Rectal smooth muscle tissue (tissue), 1 donor: Measurements from ENCODE around the gene DCP2.

Experiments
- H3K27ac ChIP-seq: one replicate; pipeline ENCODE4 v1.7.0; 2013; ENCODE audit warnings: low read depth, low read length, inconsistent platforms
- H3K27me3 ChIP-seq: one replicate; pipeline ENCODE4 v1.7.0; 2013; ENCODE audit warnings: low read length; ENCODE audit not compliant: control insufficient read depth, insufficient read depth
- H3K36me3 ChIP-seq: one replicate; pipeline ENCODE4 v1.7.0; 2013; ENCODE audit warnings: low read length; ENCODE audit not compliant: control insufficient read depth, insufficient read depth
- H3K4me1 ChIP-seq: one replicate; pipeline ENCODE4 v1.7.0; 2013; ENCODE audit warnings: low read length; ENCODE audit not compliant: control insufficient read depth, insufficient read depth
- H3K4me3 ChIP-seq: one replicate; pipeline ENCODE4 v1.7.0; 2013; ENCODE audit warnings: low read length
- H3K9ac ChIP-seq: one replicate; pipeline ENCODE4 v1.7.0; 2013; ENCODE audit warnings: low read length

The DCP2 gene

DNA sequence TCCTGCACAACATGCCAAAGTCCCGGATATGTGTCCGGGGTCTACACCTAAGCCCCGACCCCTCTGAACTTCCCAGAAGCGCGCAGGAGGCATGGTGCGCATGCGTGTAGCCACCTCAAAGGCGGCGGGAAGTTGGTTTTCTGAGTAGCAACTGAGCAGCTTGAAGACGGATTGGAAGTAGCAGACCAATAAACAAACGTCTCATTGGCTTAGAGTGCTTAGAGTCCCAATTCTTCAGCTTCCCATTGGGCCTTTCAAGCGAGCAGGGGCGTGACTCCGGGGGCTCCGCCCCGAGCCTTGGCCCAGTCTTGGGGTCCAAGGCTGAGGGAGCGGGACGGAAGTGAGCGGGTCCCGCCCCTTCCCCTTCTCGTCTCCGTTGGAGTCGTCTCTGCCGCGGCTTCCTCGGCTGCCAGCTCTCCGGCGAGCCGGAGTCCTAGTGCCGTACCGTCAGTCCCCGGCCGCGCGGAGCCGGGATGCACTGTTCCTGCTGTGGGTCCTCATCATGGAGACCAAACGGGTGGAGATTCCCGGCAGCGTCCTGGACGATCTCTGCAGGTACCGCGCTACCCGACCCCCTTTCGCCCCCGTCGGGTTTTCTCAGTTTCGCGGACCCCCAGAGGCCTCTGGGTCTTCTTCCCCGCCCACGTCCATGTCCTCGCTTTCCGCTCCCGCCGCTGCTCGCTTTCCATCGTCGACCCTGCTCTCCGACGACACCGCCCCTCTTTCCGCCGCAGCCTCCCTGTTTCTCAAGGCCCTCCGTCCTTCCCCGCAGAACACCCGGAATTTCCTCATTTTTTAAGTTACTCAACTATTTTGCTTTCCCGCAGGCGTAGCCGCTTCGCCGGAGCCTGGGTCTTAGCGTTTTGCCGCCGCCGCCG lies at the start of gene DCP2:
TSS of gene DCP2 (plus strand) at position 367 of the 878 bp plus-strand sequence. CDS start at position 503, 136 bp downstream.
- Histone ChIP-seq H3K27ac (peak within 1 kb of the TSS; percentile 91), H3K27me3 (no peaks in the 10 kb centered on the region), H3K4me3 (peak within 1 kb of the TSS; percentile 85), H3K9ac (peak within 1 kb of the TSS; percentile 81), H3K36me3 (no peaks in the 10 kb centered on the region), H3K4me1 (peaks cover 4% of the 10 kb centered on the region)

DNA sequence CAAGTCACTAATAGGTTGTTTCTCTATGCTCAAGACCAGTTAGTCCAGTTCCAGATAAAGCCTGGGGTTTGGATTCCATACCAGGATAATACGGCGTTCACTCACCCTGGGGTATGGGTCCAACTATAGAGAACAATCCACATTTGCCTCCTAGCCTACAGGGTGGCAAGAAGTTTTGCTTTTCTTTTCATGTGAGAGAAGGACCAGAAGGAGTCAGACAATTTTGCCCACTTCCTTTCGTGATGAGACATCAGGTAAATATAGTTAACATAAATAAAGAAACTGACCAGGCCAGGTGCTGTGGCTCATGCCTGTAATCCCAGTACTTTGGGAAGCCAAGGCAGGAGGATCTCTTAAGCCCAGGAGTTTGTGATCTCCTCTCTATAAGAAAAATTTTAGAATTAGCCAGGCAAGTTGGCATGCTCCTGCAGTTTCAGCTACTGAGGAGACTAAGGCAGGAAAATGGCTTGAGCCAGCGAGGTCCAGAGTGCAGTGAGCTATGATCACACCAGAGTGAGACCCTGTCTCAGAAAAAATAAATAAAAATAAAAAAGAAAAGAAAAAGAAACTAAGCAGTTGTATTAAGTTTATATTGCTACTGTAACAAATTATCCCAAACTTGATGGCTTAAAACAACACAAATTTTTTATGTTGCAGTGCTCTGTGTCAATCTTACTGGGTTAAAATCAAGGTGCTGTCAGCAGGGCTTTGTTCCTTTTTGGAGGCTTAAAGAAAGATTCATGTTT lies 47.1 kb upstream of the DCP2 start:
- Histone ChIP-seq H3K36me3 (no peaks in the 10 kb centered on the region), H3K4me3 (no peak overlapping the region), H3K9ac (no peak overlapping the region), H3K27ac (no peak overlapping the region), H3K27me3 (no peaks in the 10 kb centered on the region), H3K4me1 (no peaks in the 10 kb centered on the region)

DNA sequence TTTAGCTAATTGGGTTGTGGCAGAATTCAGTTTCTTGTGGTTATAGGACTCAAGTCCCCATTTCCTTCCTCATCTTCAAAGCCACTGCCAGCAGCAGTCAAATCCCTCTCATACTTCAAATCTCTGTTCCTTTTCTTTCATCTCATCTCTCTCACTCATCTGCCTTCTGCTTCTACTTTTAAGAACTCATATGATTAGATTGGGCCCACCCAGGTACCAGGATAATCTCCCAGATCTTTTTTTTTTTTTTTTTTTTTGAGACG lies 46.6 kb upstream of the DCP2 start:
- Histone ChIP-seq H3K27ac (no peak overlapping the region), H3K27me3 (no peaks in the 10 kb centered on the region), H3K4me1 (no peaks in the 10 kb centered on the region), H3K9ac (no peak overlapping the region), H3K4me3 (no peak overlapping the region), H3K36me3 (no peaks in the 10 kb centered on the region)

DNA sequence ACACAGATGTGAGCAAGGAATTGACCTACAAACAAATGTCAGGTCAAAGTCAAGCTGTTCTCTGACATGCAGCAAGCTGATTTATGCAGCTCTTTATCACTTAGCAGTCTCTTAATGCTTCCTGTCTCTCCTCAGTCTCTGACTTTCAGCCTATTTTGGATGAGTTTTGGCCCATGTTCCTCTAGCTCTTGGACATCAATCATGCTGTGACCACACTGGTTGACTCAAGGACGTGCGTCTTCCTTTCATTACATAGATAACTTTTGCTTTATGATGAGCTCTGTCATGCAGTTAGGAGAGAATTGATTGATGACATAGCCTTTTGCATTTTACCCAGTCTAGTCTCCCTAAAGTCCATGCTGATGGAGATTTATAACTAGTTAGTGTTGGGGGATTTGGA lies 45.1 kb upstream of the DCP2 start:
- Histone ChIP-seq H3K36me3 (no peaks in the 10 kb centered on the region), H3K4me3 (no peak overlapping the region), H3K4me1 (no peaks in the 10 kb centered on the region), H3K9ac (no peak overlapping the region), H3K27me3 (no peaks in the 10 kb centered on the region), H3K27ac (no peak overlapping the region)

DNA sequence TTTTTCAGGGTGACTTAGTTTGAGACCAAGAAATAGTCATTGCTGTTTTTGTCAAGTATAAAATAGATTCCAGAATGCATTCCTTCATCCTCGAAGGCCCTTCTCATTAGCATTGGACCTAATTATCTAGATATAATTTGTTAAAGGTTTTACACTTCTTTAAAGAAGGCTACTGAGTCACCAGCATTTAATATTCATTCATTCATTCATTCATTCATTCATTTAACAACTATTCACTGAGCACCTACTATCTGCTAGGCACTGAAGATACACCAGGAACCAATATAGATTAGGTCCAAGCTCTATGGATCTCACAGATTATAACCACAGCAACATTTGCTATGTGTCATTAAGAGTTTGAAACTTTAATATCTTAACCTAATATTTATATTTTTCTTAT lies 43.5 kb upstream of the DCP2 start:
- Histone ChIP-seq H3K27ac (no peak overlapping the region), H3K4me3 (no peak overlapping the region), H3K36me3 (no peaks in the 10 kb centered on the region), H3K27me3 (no peaks in the 10 kb centered on the region), H3K4me1 (no peaks in the 10 kb centered on the region), H3K9ac (no peak overlapping the region)

DNA sequence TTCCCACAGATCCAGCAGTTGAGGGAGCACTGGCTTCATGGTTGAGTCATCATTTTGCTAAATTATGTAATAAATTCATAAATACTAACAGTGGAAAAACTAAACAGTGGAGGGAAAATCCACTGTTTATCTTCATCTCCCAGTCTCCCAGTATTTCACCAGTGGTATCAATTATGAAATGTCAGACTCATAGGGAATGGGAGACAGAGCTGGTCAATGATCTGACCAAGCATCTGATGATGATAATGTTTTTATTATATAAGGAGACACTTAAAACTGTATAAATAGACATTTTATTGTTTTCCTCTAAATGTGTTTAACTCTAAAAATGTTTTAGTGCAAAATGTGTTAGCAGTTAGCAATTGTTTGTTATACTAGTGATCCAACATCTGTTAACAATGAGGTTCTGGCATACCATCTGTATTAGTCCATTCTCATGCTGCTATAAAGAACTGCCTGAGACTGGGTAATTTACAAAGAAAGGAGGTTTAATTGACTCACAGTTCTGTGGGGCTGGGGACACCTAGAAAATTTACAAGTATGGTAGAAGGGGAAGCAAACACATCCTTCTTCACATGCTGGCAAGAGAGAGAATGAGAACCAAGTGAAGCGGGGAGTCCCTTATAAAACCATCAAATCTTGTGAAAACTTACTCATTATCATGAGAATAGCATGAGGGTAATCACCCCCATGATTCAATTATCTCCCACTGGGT lies 42.8 kb upstream of the DCP2 start:
- no peak overlapping the region for H3K4me3 ChIP-seq
- no peak overlapping the region for H3K27ac ChIP-seq
- H3K4me1 ChIP-seq = no peaks in the 10 kb centered on the region
- no peaks in the 10 kb centered on the region for H3K27me3 ChIP-seq
- H3K36me3 ChIP-seq = no peaks in the 10 kb centered on the region
- no peak overlapping the region for H3K9ac ChIP-seq

DNA sequence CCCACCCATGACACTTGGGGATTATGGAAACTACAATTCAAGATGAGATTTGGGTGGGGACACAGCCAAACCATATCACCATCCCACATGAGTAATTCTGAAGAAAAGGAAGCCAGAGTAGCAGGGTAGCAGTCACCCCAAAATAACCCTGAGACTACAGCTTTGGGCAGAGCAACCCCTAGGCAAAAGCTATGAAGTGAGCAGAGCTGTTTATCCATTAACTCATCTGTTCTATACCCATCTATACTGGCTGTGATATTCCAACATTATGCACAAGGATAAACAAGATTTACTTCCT lies 42.3 kb upstream of the DCP2 start:
- no peaks in the 10 kb centered on the region for H3K27me3 ChIP-seq
- H3K4me3 ChIP-seq = no peak overlapping the region
- H3K4me1 ChIP-seq = no peaks in the 10 kb centered on the region
- no peak overlapping the region for H3K27ac ChIP-seq
- H3K9ac ChIP-seq = no peak overlapping the region
- H3K36me3 ChIP-seq = no peaks in the 10 kb centered on the region

DNA sequence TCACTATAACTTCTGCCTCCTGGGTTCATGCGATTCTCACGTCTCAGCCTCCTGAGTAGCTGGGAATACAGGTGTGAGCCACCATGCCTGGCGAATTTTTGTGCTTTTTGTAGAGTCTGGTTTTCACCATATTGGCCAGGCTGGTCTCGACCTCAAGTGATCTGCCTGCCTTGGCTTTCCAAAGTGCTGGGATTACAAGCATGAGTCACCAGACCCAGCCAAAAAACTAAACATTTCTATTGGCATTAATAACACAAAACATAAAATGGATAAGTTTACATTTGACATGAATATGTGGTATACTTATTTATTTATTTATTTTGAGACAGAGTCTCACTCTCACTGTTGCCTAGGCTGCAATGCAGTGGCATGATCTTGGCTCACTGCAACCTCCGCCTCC lies 40.9 kb upstream of the DCP2 start:
- no peaks in the 10 kb centered on the region for H3K4me1 ChIP-seq
- no peaks in the 10 kb centered on the region for H3K36me3 ChIP-seq
- H3K9ac ChIP-seq = no peak overlapping the region
- H3K4me3 ChIP-seq = no peak overlapping the region
- H3K27ac ChIP-seq = no peak overlapping the region
- H3K27me3 ChIP-seq = no peaks in the 10 kb centered on the region

DNA sequence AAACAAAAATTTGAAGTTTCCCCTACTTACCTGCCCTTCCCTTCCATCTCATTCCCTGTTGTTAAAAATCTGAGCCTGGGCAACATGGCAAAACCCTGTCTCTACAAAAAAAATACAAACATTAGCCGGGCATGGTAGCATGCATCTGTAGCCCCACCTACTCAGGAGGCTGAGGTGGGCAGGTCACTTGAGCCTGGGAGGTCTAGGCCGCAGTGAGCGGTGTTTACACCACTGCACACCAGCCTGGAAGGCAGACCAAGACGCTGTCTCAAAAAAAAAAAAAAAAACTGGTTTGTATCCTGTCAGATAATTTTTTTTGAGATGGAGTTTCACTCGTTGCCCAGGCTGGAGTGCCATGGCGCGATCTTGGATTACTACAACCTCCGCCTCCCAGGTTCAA lies 38.3 kb upstream of the DCP2 start:
- no peaks in the 10 kb centered on the region for H3K4me1 ChIP-seq
- no peak overlapping the region for H3K4me3 ChIP-seq
- no peaks in the 10 kb centered on the region for H3K36me3 ChIP-seq
- no peak overlapping the region for H3K27ac ChIP-seq
- no peaks in the 10 kb centered on the region for H3K27me3 ChIP-seq
- H3K9ac ChIP-seq = no peak overlapping the region

DNA sequence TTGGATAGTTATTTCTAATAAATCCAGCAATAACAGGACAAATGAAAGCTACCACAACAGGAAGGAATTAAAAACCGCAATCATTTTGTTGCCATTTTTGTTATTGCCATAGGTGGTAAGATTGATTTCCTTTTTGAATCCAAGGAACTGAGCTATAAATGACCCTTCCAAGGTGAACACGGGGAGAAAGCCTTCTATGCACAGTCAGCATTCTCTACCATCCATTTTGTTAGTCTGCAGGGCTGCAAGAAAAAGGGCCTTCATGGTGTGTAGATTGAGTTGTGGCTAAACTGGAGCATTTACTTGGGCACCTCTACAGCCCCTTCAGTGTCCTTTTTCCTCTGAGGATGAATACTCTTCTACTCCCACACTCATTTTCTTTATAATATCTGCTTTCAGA lies 35.9 kb upstream of the DCP2 start:
- Histone ChIP-seq H3K36me3 (no peaks in the 10 kb centered on the region), H3K4me3 (no peak overlapping the region), H3K9ac (no peak overlapping the region), H3K4me1 (no peaks in the 10 kb centered on the region), H3K27ac (no peak overlapping the region), H3K27me3 (no peaks in the 10 kb centered on the region)

DNA sequence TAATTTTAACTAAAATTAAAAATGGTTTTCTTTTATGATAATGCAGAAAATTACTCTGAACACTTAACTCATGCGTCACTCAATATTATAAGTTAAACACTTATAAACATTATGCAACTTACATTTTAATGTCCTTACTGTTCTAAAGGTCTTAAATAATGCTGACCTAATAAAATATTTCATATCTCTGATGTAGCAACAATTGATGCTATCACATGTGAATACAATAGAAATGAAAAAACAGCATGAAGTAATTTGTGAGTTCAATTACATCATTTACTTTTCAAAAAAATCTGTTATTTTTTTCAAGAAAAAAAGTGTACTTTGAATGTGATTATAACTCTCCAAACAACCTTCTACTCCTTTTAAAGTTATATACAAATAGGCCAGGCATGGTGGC lies 28.1 kb upstream of the DCP2 start:
- Histone ChIP-seq H3K9ac (no peak overlapping the region), H3K36me3 (no peaks in the 10 kb centered on the region)

DNA sequence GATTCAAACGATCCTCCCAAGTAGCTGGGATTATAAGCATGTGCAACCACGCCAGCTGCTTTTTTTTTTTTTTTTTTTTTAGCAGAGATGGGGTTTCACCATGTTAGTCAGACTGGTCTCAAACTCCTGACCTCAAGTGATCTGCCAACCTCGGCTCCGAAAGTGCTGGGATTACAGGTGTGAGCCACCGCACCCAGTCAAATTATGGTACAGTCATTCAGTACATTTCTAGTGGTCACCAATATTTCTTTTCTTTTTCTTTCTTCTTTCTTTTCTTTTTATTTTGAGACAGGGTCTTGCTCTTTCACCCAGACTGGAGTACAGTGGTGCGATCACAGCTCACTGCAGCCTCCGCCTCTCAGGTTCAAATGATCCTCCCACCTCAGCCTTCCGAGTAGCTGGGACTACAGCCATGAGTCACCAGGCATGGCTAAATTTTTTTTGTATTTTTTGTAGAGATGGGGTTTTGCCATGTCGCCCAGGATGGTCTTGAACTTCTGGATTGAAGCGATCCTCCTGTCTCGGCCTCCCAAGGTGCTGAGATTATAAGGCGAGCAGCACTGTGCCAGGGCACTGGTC lies 25.4 kb upstream of the DCP2 start:
- Histone ChIP-seq H3K4me3 (no peak overlapping the region), H3K27ac (no peak overlapping the region), H3K9ac (no peak overlapping the region), H3K27me3 (no peaks in the 10 kb centered on the region), H3K4me1 (no peaks in the 10 kb centered on the region), H3K36me3 (no peaks in the 10 kb centered on the region)

More for the DNA sequence above, 28.1 kb upstream of the DCP2 start:
- H3K27me3 ChIP-seq = no peaks in the 10 kb centered on the region
- H3K4me1 ChIP-seq = no peaks in the 10 kb centered on the region
- no peak overlapping the region for H3K27ac ChIP-seq
- no peak overlapping the region for H3K4me3 ChIP-seq
